GM12873 (cell line): ENCODE results near the gene CYB5B.

Source experiments
- CTCF ChIP-seq: IDR thresholded peaks from 2 replicates; pipeline ENCODE4 v1.5.1; 2012; ENCODE audit warnings: low read depth, mild to moderate bottlenecking, moderate library complexity, low read length, control low read depth; ENCODE audit not compliant: insufficient read depth; ENCODE audit errors: missing control alignments

The CYB5B gene

GRCh38 chr16:69386596-69386995 is 37.8 kb upstream of the CYB5B start:
- no peak for TF ChIP-seq CTCF

DNA sequence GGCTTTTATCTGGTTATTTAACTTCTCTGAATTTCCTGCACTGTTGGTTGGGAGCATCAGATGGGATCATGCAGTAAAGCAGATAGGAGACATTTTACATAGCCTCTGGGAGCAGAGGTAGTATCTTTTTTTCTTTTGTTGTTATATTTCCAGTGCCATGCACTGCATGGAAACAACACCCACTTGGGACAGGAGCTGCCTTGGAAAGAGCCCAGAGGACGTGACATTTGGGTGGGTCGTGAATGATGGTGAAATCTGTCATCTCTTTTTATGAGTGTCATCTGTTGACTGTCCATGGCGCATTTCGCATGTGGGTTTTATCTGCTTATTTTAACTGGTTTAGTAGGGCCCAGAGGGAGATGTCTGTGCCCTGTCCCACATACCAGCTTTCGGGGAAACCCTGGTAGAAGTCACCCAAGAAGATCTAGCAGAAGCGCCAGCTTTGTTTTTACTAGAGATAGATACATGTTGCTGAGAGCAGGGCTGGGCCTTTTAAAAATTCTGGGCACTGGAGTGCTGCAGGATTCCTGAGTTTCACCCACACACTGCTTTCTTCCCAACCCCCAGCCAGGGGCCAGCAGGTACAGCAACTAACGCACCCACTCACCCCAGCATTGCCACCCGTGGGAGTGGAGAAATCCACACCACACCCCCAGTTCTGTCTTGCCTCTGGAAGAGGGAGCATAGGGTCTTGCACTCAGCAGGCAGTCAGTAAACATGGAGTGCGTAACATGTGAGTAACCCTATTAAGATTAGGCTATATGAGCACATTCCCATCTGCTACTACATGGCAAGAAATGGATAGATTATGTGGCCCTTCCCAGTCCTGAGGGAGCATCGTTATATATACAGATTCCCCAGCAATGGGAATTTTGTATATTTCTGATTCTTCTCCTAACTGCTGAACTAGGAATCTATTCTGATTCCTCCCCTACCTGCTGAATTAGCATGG is 30.2 kb upstream of the CYB5B start:
- no peak for TF ChIP-seq CTCF

DNA sequence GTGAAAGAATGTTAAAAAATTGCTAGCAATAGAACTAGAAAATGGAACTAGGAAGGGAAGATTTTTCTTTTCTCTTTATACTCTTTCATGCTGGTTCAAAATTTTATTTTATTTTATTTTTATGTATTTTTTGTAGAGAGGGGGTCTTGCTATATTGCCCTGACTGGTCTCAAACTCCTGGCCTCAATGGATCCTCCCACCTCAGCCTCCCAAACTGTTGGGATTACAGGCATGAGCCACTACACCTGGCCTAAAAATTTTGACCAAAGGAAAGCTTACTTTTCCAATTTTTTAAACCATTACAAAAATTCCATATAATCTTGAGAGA is 28.6 kb upstream of the CYB5B start:
- TF ChIP-seq CTCF, result no peak

DNA sequence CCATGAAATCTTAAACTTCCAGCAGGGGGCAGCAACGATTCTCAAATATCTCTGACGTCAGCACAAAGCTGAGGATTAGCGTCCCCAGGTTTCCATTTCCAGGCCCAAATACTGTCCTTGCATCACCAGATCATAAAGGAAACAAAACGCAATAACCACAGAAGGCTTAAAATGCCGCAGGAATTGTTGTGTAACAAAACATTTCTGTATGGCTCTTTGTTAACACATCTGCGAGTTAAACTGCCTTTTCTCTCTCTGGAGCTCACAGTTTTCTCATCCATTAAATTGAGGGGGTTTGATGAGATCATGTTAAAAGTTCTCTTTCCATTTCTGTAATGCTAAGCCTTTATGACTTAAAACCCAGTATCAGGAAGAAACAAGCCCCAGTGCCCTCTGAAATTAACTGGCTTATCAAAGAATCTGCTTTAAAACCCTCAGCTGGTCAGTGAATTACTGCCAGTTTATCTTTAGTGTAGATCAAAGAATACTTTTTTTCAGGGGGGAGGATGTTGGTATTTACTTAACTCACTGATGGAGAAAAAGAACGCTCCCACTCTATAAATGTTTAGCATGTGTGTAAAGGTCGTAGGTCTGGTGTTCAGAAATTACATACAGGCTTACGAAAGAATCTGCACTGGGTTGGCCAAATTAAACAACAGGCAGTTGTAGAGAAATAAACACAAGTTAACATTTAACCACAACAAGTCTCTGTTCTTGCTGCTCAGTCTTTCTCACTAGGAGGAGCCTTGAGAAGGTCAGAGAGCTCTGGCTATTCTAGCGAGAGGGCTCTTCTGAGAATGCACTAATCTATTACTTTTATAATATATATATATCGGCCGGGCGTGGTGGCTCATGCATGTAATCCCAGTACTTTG is 28.0 kb upstream of the CYB5B start:
- TF ChIP-seq CTCF, result peak; percentile 59

DNA sequence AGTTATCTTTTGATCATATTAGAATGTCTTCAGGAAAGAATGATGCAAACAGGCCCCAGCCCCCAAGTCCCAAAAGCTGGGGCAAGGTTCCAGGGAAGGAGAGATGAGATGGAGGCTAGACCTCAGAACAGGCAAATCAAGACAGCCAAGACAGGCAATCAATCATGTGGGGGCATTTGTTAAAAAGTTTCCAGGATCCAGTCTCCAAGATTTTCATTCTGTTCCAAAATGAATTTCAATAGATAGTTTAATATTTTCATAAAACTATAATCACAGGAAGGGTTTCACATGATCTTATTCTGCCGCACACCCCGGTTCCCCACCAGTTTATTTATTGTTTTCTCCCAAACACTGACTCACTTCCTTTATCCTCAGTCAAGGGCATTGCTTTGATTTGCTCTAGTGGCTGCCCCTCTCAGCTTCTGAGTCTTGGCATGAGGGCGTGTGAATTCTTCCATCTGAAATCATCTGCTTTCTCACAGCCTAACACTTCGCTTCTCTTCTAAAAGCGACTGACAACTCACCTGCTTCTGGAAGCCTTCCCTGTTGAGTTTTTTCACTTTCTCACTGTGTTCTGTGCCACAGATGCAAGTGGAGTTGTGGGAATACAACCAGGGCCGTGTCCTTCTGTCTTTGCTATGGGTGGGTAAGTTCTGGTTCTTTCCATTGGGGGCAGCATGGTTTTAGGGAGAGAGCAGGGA is 26.4 kb upstream of the CYB5B start:
- peak; percentile 54 for TF ChIP-seq CTCF

DNA sequence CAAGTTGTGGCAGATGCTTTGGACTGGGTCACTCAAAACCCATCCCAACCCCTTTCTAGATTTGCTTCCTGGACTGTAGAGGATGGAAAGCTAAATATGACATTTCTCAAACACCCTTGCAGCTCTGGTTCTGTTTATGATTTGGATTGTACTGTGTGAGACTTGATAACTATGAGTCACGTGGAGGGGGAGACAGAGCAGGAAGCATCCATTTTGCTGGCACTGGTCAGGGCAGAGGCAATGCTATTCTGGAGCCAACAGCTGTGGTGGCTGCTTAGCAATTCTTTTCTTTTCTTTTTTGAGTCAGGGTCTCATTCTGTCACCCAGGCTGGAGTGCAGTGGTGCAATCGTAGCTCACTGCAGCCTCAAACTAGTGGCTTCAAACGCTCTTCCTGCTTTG is 25.1 kb upstream of the CYB5B start:
- no peak for TF ChIP-seq CTCF

GRCh38 chr16:69402439-69402838 is 22.0 kb upstream of the CYB5B start:
- TF ChIP-seq CTCF, result no peak
